ENCODE results near the gene PGM2L1.

- TF ChIP-seq CTCF (IDR thresholded peaks at IDR 0.05; ENCODE audit: low read length) = no peak
- no peak for TF ChIP-seq EZH2 (optimal IDR thresholded peaks at IDR 0.05; ENCODE audit: low read depth, low read length)
Observed at GRCh38 chr11:74391193-74391592, 7.0 kb downstream of the PGM2L1 start.
